Common myeloid progenitor, CD34-positive (primary cell): ENCODE data around the gene GALNT2.

Experiments
- CTCF ChIA-PET: fragments of 350-600 bp; sonication (Branson Sonifier 250); formaldehyde crosslinking; loops from one replicate; lab custom pipeline; 2021; ENCODE audit warnings: antibody characterized with exemption; lab: Charles Lee
- POLR2A ChIA-PET: fragments of 350-600 bp; sonication (Branson Sonifier 250); formaldehyde crosslinking; loops from one replicate; lab custom pipeline; 2021; ENCODE audit warnings: antibody characterized with exemption; lab: Charles Lee
- DNase-seq, 3 donors: peaks; one replicate each; pipeline versions ENCODE4 v3.0.0 to v3.0.0-alpha.2; 2013
- H3K27ac ChIP-seq, 2 experiments: 1 replicate in 1 of 2; 2 replicates in 1 of 2; pipeline ENCODE4 v1.7.0; 2013; ENCODE audit warnings: inconsistent platforms in 2 of 2, low read length in 2 of 2, mild to moderate bottlenecking in 2 of 2, low read depth in 1 of 2, moderate library complexity in 1 of 2; ENCODE audit not compliant: severe bottlenecking in 2 of 2, insufficient read depth in 1 of 2, poor library complexity in 1 of 2
- H3K27me3 ChIP-seq, 5 experiments: replicated peaks in 2 of 5; 1 replicate in 3 of 5; 2 replicates in 2 of 5; pipeline versions ENCODE4 v1.6.1 to v1.7.0; 2013; ENCODE audit warnings: low read length in 4 of 5, mild to moderate bottlenecking in 2 of 5, moderate library complexity in 2 of 5, inconsistent platforms in 1 of 5; ENCODE audit not compliant: insufficient read depth in 5 of 5, control insufficient read depth in 4 of 5
- H3K36me3 ChIP-seq, 4 experiments: 1 replicate in 2 of 4; 2 replicates in 2 of 4; pipeline versions ENCODE4 v1.6.1 to v1.7.0; 2013; ENCODE audit warnings: low read length in 3 of 4, control low read depth in 1 of 4, mild to moderate bottlenecking in 1 of 4; ENCODE audit not compliant: control insufficient read depth in 4 of 4, insufficient read depth in 4 of 4
- H3K4me1 ChIP-seq, 4 experiments: 1 replicate in 3 of 4; 2 replicates in 1 of 4; pipeline versions ENCODE4 v1.6.1 to v1.7.1; 2013; ENCODE audit warnings: low read length in 3 of 4, mild to moderate bottlenecking in 3 of 4, control low read depth in 1 of 4, inconsistent platforms in 1 of 4, moderate library complexity in 1 of 4; ENCODE audit not compliant: control insufficient read depth in 4 of 4, insufficient read depth in 4 of 4; ENCODE audit errors: control extremely low read depth in 1 of 4
- H3K4me3 ChIP-seq, 7 experiments: 1 replicate in 4 of 7; 2 replicates in 3 of 7; pipeline versions ENCODE4 v1.5.1 to v1.7.0; 2013; ENCODE audit warnings: mild to moderate bottlenecking in 7 of 7, low read length in 6 of 7, moderate library complexity in 6 of 7, inconsistent platforms in 2 of 7, low read depth in 2 of 7, control low read depth in 1 of 7; ENCODE audit not compliant: insufficient read depth in 4 of 7, control insufficient read depth in 1 of 7; ENCODE audit errors: extremely low read depth in 1 of 7
- H3K9me3 ChIP-seq, 5 experiments: 1 replicate in 4 of 5; 2 replicates in 1 of 5; pipeline versions ENCODE4 v1.6.1 to v1.7.1; 2013; ENCODE audit warnings: low read length in 4 of 5, mild to moderate bottlenecking in 2 of 5, inconsistent platforms in 1 of 5, low read depth in 1 of 5, moderate library complexity in 1 of 5; ENCODE audit not compliant: control insufficient read depth in 4 of 5, insufficient read depth in 2 of 5; ENCODE audit errors: control extremely low read depth in 1 of 5
- WGBS: methylation state at CpG from one replicate; pipeline ENCODE4 v1.1.5; 2013; ENCODE audit not compliant: insufficient coverage; 5-methylcytosine and 5-hydroxymethylcytosine counted together

The GALNT2 gene

DNA sequence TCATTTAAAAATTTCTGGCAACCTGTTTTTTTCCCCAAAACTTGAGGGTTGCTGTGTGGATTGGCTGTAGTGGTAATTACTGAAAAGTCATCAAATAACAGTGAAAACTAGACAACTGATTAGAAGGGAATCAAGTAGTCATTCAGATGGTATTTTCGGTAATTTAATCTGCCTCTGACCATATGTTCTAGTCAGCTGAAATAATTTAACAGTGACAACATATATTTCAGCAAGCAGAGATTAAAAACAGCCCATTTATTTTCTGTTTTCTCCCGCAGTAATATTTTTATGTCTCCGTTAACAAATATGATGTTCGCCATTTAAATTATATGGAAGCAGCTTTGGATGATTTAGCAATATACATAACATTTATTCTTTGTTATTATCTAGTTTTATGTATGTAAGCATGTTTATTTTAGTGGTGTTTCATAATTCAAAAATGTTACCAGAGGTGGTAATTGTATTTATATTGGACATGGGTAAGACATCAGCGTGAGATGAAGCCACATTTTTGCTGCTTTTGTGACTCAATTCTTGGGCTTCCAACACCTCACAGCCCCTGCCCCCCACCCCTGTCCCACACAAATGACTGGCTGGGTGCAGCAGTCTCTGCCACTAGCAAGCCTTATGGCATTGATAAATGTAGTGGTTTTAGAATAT, 104.4 kb downstream of the GALNT2 start:
- no peaks in the 10 kb centered on the region for H3K36me3 ChIP-seq
- ChIA-PET POLR2A (no interaction called here), CTCF (interaction anchor here (1.2 to 1.4 kb wide), 3 partner anchors 8 to 131 kb away, joined by 3 to 5 read pairs (median 3); no protein-coding TSS in a partner anchor)
- 100% methylated on average over 1 of the region's 5 CpGs for WGBS
- no peaks in the 10 kb centered on the region for H3K27me3 ChIP-seq
- no peak for DNase-seq
- H3K27ac ChIP-seq: no peak overlapping the region
- H3K4me1 ChIP-seq: peaks cover 7 to 61% (median 38%) of the 10 kb centered on the region in 4 experiments
- no peak overlapping the region for H3K4me3 ChIP-seq
- no peaks in the 10 kb centered on the region for H3K9me3 ChIP-seq

GRCh38 chr1:230172016-230172537, 105.0 kb downstream of the GALNT2 start:
- Histone ChIP-seq H3K36me3 (no peaks in the 10 kb centered on the region), H3K27ac (no peak overlapping the region), H3K27me3 (no peaks in the 10 kb centered on the region), H3K9me3 (no peaks in the 10 kb centered on the region), H3K4me1 (peaks cover 7 to 67% (median 40%) of the 10 kb centered on the region in 4 experiments), H3K4me3 (no peak overlapping the region)
- ChIA-PET POLR2A (no interaction called here), CTCF (interaction anchor here (1.2 to 1.4 kb wide), 3 partner anchors 9 to 131 kb away, joined by 3 to 5 read pairs (median 3); no protein-coding TSS in a partner anchor)
- no peak for DNase-seq
- 95% methylated on average over 6 of the region's 7 CpGs for WGBS

GRCh38 chr1:230173187-230173975, 106.3 kb downstream of the GALNT2 start:
- no peak overlapping the region for H3K27ac ChIP-seq
- no peaks in the 10 kb centered on the region for H3K27me3 ChIP-seq
- 96% methylated on average over 6 of the region's 11 CpGs for WGBS
- no peak for DNase-seq
- CTCF ChIA-PET: interaction anchor here (1.4 kb wide), 1 partner anchor 27 kb away, joined by 3 read pairs; no protein-coding TSS in a partner anchor
- no peaks in the 10 kb centered on the region for H3K9me3 ChIP-seq
- peaks cover 7 to 68% (median 37%) of the 10 kb centered on the region in 4 experiments for H3K4me1 ChIP-seq
- POLR2A ChIA-PET: no interaction called here
- H3K4me3 ChIP-seq: no peak overlapping the region
- H3K36me3 ChIP-seq: peaks cover 0 to 4% (median 2%) of the 10 kb centered on the region in 4 experiments

DNA sequence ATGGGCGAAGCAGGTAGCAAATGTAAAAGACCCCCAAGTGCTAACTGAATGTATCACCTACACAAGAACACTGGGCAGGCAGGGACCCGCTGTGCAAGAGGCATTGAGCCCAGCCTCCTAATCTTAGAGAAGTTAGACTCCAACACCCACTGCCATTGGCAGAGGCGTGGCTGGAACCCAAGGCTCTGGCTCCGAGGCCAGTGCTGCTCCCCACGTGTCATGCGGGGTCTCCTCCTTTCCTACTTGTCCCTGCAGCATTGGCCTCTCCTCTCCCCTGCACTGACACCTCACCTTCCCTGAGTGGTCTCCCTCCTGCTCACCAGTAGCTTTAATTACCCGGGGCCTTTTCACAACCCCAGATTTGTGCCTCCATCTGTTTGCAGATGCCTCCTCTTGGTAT, 107.0 kb downstream of the GALNT2 start:
- H3K36me3 ChIP-seq: peaks cover 0 to 7% (median 6%) of the 10 kb centered on the region in 4 experiments
- no peak overlapping the region for H3K4me3 ChIP-seq
- H3K27me3 ChIP-seq: no peaks in the 10 kb centered on the region
- ChIA-PET CTCF (no interaction called here), POLR2A (no interaction called here)
- no peak overlapping the region for H3K27ac ChIP-seq
- DNase-seq: no peak
- H3K4me1 ChIP-seq: peaks cover 7 to 66% (median 36%) of the 10 kb centered on the region in 4 experiments
- WGBS: 96% methylated on average over 7 of the region's 7 CpGs
- H3K9me3 ChIP-seq: no peaks in the 10 kb centered on the region

DNA sequence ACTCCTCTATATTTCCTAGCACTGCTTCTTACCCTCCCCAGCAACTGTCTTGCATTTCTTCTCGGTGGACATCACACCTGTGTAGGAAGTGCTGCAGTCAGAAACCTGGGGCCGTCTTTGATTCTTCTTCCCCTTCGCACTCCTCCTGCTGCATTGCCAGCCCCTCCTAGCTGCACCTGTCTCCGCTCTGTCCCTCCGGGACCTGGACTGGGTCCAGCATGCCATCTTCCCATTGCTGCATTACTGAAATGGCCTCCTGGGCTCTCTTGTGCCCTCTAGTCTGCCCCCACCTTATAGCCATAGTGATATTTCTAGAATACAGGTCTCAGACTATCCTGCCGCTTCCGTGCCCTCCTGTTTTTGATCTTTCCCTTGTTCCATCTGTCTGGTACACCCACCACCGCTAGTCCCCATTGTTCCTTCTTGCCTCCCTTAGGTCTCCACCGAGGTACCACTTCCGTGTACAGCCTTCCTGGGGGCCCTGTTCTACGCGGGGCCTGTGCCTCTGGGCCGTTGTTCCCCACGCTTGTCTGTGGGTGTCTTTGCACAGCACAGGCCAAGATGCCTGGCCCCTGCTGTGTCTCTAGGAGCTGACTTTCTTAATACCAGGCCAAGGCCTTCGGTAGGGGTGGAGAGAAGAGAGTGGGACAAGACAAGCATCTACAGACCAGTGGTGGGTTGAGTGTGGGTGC, 107.6 kb downstream of the GALNT2 start:
- ChIA-PET POLR2A (no interaction called here), CTCF (interaction anchor here (1.0 kb wide), 1 partner anchor 46 kb away, joined by 3 read pairs; no protein-coding TSS in a partner anchor)
- H3K27me3 ChIP-seq: no peaks in the 10 kb centered on the region
- WGBS: 79% methylated on average over 15 of the region's 15 CpGs
- H3K4me3 ChIP-seq: peak overlapping the region in 2 of 7 experiments; percentile 22 to 40
- H3K9me3 ChIP-seq: no peaks in the 10 kb centered on the region
- no peak for DNase-seq
- H3K27ac ChIP-seq: peak overlapping the region in 1 of 2 experiments; percentile 6
- peaks cover 7 to 60% (median 34%) of the 10 kb centered on the region in 4 experiments for H3K4me1 ChIP-seq
- peaks cover 0 to 11% (median 6%) of the 10 kb centered on the region in 4 experiments for H3K36me3 ChIP-seq

DNA sequence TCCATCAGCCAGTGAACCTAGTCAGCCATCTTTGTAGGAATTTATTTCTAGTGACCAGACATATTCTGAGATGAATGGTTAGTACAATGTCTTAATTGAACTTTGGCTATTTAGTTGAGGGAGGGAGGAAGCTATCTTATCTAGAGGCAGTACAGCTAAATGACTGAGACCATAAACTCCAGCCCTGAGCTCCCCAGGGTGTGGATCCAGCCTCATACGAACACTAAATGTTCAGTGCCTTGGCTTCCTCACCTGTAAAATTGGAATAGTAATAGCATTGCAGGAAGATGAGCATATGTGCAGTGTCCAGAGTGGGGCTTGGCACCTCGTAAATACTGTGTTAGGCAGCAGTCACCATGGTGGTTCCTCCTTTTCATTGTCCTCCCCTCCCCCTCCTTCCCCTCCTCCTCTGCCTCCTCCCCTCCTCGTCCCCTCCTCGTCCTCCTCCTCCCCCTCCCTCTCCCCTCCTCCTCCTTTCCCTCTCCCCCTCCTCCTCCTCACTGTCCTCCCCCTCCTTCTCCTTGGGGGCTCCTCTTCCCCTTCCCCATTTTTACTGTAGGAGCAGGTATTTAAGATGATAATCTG, 108.2 kb downstream of the GALNT2 start:
- peak in 2 of 3 donors; percentile 45 to 48 for DNase-seq
- H3K36me3 ChIP-seq: peaks cover 0 to 13% (median 6%) of the 10 kb centered on the region in 4 experiments
- H3K27me3 ChIP-seq: no peaks in the 10 kb centered on the region
- H3K9me3 ChIP-seq: no peaks in the 10 kb centered on the region
- peak overlapping the region in 1 of 2 experiments; percentile 6 for H3K27ac ChIP-seq
- CTCF ChIA-PET: interaction anchor here (0.5 to 1.0 kb wide), 2 partner anchors 9 to 47 kb away, joined by 3 read pairs; no protein-coding TSS in a partner anchor
- 86% methylated on average over 1 of the region's 4 CpGs for WGBS
- POLR2A ChIA-PET: no interaction called here
- peak overlapping the region in 2 of 7 experiments; percentile 22 to 40 for H3K4me3 ChIP-seq
- H3K4me1 ChIP-seq: peaks cover 4 to 54% (median 31%) of the 10 kb centered on the region in 4 experiments
